HG02943 (cell line): ENCODE measurements around the gene CDX2.

Source experiments
- ATAC-seq: cut with Tn5 transposase; IDR thresholded peaks from one replicate; pipeline ENCODE4 v1.9.1; 2021; ENCODE audit warnings: mild to moderate bottlenecking, low read depth, moderate library complexity; ENCODE audit not compliant: unreplicated experiment

The CDX2 gene

GRCh38 chr13:27919934-27920676, 49.0 kb downstream of the CDX2 start, which contains the start of gene PDX1:
Gene PDX1, plus strand, starts transcription at chr13:27920000. Its CDS starts 139 bp downstream, at chr13:27920139.
- no peak for ATAC-seq

DNA sequence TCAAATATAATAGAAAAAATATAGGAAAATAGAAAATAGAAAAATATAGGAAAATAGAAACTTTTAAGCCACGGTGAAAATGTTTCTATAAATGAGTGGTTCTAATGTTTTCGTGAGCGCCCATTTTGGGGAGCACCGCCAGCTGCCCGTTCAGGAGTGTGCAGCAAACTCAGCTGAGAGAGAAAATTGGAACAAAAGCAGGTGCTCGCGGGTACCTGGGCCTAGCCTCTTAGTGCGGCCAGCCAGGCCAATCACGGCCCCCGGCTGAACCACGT, 49.5 kb downstream of the CDX2 start:
- ATAC-seq = no peak

- no peak for ATAC-seq
Observed at GRCh38 chr13:27918918-27919658, 50.0 kb downstream of the CDX2 start.

DNA sequence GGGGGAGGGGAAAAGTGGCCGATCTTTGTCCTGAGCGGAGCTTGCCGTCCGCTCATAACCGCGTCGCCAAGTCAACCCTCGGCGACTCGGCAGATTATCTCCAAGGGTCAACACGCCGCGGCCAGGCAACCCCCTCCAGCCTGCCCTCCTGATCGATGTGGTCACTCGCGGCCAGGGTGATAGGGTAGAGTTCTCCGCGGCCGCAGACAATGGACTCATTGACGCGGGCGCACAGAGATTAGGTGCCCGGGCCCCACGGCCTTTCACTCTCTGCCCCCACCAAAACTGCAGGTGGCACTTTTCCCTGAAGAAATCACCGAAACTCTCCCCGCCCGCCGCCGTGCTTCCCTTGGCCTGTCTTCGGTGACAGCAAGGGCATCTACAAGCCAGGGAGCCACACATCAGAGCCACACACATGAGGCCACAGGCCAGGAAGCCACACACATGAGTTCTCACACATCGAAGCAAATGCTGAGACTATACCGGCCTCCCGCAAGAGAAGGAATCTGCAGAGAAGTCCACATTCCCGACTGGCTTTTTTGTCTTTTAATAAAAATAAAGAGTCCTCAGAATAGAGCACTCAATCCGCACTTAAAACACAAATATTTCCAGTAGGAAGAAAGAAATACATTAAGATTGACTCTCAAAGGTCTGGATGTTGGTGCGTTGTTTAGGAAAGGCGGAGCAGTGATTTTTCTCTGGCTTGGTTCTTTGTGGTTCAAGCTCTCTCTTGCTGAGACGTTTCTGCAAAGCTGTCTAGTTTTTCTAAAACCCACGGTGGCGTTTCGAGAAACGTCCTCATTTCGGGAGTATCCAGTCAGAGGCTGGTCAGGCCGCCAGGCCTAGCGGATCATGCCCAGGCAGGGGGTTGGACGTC, 50.8 kb downstream of the CDX2 start:
- no peak for ATAC-seq

DNA sequence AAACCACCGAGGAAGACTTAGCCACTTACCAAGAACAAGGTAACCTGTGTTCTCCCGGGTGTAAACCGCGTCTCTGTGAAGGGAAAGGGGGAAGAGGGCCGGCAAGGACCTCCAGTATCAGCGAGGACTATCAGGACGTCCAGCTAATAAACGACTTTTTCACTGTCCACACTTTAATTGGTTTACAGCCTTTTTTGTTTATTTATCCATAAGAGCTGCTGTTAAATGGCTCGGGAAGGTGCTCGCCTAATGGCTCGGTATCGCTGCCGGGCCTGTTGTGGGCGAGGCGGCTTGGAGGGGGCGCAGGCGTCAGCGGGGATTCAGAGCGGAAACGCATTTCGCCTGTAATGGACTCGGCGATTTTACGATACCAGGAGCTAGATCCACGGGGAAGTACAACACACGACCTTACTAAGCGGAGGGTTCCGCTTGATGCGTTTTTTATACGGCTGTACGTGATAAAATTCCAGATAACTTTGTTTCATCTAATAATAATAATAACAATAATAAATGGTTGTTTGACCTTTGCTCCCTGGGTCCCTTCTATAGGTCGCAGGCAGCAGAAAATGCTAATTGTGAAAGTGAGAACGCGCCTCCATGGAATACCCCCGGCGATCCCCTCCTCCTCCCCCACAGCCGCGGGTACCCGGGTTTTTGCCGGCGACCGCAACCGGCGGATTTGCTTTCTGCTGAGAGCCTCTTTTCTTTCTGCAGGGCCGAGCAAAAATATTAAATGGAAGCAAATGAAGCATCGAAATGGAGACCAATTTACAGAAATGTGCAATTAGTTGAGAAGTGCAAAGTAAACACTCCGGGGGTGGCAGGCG, 51.8 kb downstream of the CDX2 start:
- ATAC-seq = no peak

GRCh38 chr13:27915301-27916207, 53.6 kb downstream of the CDX2 start:
- ATAC-seq = no peak

DNA sequence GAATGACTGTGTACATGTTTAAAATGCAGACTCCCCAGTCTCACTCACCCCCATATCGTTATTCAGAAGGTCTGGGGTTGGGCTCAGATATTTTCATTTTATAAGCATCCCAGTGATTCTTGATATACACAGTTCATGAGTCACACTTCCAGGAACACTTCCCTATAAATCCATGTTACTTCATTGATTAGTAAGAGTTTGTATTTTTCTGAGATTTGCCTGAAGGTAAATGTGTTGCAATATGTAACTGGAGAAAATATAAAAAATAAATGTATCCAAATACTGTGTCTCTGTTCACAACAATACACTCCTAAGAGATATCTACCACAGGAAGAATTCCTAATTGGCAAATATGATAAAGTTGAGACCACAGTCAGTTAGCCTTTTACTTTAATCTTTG, 56.0 kb downstream of the CDX2 start:
- no peak for ATAC-seq

GRCh38 chr13:27911521-27911920, 57.6 kb downstream of the CDX2 start:
- no peak for ATAC-seq
